ENCODE results near the gene PLCE1. TPM values are rescaled to one million over a fixed set of nuclear protein-coding genes. Genes with fewer than 3 reads are reported as not detected.
"Not testable (repeated sequence)": the region's sequence is repeated elsewhere in the genome, so short reads cannot be mapped to it uniquely, and the experiment has no call there.

Gene PLCE1
- total RNA-seq, 1 experiment from 2014 or later = 1.8 TPM

DNA sequence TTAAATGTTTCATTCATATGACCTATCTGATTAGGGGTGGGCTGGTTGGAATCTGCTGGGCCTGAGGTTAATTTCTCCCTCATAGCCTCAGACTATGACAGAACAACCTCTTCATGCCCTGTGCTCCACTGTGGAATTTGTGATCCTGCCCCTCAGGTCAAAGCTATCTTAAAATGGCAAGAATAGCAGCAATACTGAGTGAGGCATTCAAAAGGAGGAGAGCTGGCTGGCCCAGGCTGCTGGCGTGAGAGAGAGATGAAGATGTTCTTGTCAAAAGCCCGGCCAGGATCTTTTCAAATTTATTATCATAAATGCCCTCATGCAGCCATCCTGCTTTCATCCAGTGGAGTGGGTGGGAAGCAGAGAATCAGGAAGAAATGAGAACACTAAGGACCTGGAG, 41.8 kb upstream of the PLCE1 start:
- DNase-seq = no peak
- Mint-ChIP-seq H3K27ac (ENCODE audit: unreplicated experiment) (no peak overlapping the region), H3K36me3 (ENCODE audit: insufficient read depth, unreplicated experiment) (no peaks in the 10 kb centered on the region), H3K9me3 (ENCODE audit: low read depth, unreplicated experiment) (no peaks in the 10 kb centered on the region), H3K27me3 (ENCODE audit: unreplicated experiment) (peaks cover 11% of the 10 kb centered on the region), H3K4me3 (ENCODE audit: low read depth, unreplicated experiment) (no peak overlapping the region), H3K4me1 (ENCODE audit: low read depth, unreplicated experiment) (no peaks in the 10 kb centered on the region)
- TF ChIP-seq, protein P1, sequence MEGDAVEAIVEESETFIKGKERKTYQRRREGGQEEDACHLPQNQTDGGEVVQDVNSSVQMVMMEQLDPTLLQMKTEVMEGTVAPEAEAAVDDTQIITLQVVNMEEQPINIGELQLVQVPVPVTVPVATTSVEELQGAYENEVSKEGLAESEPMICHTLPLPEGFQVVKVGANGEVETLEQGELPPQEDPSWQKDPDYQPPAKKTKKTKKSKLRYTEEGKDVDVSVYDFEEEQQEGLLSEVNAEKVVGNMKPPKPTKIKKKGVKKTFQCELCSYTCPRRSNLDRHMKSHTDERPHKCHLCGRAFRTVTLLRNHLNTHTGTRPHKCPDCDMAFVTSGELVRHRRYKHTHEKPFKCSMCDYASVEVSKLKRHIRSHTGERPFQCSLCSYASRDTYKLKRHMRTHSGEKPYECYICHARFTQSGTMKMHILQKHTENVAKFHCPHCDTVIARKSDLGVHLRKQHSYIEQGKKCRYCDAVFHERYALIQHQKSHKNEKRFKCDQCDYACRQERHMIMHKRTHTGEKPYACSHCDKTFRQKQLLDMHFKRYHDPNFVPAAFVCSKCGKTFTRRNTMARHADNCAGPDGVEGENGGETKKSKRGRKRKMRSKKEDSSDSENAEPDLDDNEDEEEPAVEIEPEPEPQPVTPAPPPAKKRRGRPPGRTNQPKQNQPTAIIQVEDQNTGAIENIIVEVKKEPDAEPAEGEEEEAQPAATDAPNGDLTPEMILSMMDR (IDR thresholded peaks at IDR 0.05; ENCODE audit: unreplicated experiment) = no peak
- CTCF ChIA-PET = no interaction called here
- BruUV-seq (replicated peaks) = no TSS peak
- intact Hi-C loops (cut with micrococcal nuclease; ENCODE audit: unreplicated experiment) = no loop called here

DNA sequence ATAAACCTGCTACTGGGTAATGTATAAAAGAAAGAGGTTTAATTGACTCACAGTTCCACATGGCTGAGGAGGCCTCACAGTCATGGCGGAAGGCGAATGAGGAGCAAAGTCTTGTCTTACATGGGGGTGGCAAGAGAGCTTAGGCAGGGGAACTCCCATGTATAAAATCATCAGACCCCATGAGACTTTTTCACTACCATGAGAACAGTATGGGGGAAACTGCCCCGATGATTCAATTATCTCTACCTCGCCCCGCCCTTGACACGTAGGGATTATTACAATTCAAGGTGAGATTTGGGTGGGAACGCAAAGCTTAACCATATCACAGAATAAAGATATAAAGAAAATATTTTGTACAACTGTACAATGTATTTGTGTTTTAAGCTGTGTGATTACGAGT, 39.4 kb upstream of the PLCE1 start:
- H3K27me3 Mint-ChIP-seq (ENCODE audit: unreplicated experiment) = no peaks in the 10 kb centered on the region
- BruUV-seq (replicated peaks) = no TSS peak
- no peak overlapping the region for H3K27ac Mint-ChIP-seq (ENCODE audit: unreplicated experiment)
- TF ChIP-seq, protein P1 (IDR thresholded peaks at IDR 0.05; ENCODE audit: unreplicated experiment) = no peak
- H3K9me3 Mint-ChIP-seq (ENCODE audit: low read depth, unreplicated experiment) = no peaks in the 10 kb centered on the region
- H3K36me3 Mint-ChIP-seq (ENCODE audit: insufficient read depth, unreplicated experiment) = no peaks in the 10 kb centered on the region
- CTCF ChIA-PET = interaction anchor here (0.7 kb wide), 1 partner anchor 321 kb away, joined by 4 read pairs; no protein-coding TSS in a partner anchor
- intact Hi-C loops (cut with micrococcal nuclease; ENCODE audit: unreplicated experiment) = no loop called here
- no peaks in the 10 kb centered on the region for H3K4me1 Mint-ChIP-seq (ENCODE audit: low read depth, unreplicated experiment)
- no peak overlapping the region for H3K4me3 Mint-ChIP-seq (ENCODE audit: low read depth, unreplicated experiment)
- no peak for DNase-seq

DNA sequence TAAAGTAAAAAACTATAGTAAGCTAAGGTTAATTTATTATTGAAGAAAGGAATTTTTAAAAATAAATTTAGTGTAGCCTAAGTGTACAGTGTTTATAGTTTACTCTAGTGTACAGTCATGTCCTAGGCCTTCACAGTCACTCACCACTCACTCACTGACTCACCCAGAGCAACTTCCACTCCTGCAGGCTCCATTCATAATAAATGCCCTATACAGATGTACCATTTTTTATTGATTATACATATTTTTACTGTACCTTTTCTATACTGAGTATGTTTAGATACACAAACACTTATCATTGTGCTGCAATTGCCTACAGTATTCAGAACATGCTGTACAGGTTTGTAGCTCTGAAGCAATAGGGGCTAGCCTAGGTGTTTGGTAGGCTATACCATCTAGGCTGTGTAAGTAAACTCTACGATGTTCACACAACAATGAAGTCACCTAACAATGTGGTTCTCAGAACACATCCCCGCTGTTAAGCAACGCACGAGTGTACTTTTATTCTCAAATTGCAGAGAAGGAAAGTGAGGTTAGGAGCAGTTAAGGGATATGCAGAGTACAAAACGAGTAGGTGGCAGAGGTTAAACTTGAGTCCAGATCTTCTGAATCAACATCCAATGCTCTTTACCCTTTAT, 38.9 kb upstream of the PLCE1 start:
- Mint-ChIP-seq H3K27me3 (ENCODE audit: unreplicated experiment) (no peaks in the 10 kb centered on the region), H3K9me3 (ENCODE audit: low read depth, unreplicated experiment) (no peaks in the 10 kb centered on the region), H3K27ac (ENCODE audit: unreplicated experiment) (no peak overlapping the region), H3K36me3 (ENCODE audit: insufficient read depth, unreplicated experiment) (no peaks in the 10 kb centered on the region), H3K4me3 (ENCODE audit: low read depth, unreplicated experiment) (no peak overlapping the region), H3K4me1 (ENCODE audit: low read depth, unreplicated experiment) (no peaks in the 10 kb centered on the region)
- no peak for DNase-seq
- intact Hi-C loops (cut with micrococcal nuclease; ENCODE audit: unreplicated experiment) = no loop called here
- TF ChIP-seq, protein P1 (IDR thresholded peaks at IDR 0.05; ENCODE audit: unreplicated experiment) = no peak
- BruUV-seq (replicated peaks) = no TSS peak
- CTCF ChIA-PET = interaction anchor here (0.6 to 0.7 kb wide), 2 partner anchors 173 to 320 kb away, joined by 4 to 5 read pairs; no protein-coding TSS in a partner anchor

DNA sequence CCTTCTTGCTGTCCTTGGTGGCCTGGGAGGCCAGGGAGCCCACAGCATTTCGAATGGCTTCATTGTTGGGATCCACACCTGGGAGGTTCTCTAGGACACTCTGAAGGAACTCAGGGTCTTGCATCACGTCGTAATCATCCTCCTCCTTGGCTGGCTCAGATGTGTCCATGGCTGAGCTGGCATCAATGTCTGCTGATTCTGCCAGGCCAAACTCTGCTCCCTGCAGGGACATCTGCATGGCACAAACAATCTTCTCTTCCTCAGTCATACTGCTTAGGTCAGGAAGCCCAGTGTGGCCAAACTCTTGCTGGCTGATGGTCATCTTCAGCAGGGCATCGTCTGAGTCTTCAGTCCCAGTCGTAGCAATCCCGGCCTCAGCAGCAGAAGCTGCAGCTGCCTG, 34.9 kb upstream of the PLCE1 start:
- BruUV-seq (replicated peaks) = no TSS peak
- TF ChIP-seq, protein P1 (IDR thresholded peaks at IDR 0.05; ENCODE audit: unreplicated experiment) = no peak
- H3K4me3 Mint-ChIP-seq (ENCODE audit: low read depth, unreplicated experiment) = no peak overlapping the region
- intact Hi-C loops (cut with micrococcal nuclease; ENCODE audit: unreplicated experiment) = no loop called here
- no peak for DNase-seq
- no peaks in the 10 kb centered on the region for H3K36me3 Mint-ChIP-seq (ENCODE audit: insufficient read depth, unreplicated experiment)
- H3K27ac Mint-ChIP-seq (ENCODE audit: unreplicated experiment) = no peak overlapping the region
- no peaks in the 10 kb centered on the region for H3K9me3 Mint-ChIP-seq (ENCODE audit: low read depth, unreplicated experiment)
- no peaks in the 10 kb centered on the region for H3K27me3 Mint-ChIP-seq (ENCODE audit: unreplicated experiment)
- CTCF ChIA-PET = no interaction called here
- H3K4me1 Mint-ChIP-seq (ENCODE audit: low read depth, unreplicated experiment) = no peaks in the 10 kb centered on the region

DNA sequence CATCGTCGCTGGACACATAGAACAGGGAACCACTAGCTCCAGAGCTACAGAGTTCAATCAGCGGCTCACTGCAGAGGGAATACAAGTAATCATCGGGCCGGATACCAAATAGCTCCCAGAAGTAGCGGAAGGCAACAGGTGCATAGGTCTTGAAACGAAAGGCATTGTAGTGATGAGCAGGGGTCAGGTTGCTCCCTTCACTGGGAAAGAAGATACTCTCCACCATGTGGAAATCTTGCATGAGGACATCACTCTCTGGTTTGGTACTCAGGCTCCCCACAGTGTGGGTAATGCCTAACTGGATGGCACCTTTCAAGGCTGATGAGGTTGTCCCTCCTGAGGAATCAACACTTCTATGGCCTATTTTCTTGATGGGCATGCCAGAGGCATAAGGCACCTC, 32.7 kb upstream of the PLCE1 start:
- H3K4me3 Mint-ChIP-seq (ENCODE audit: low read depth, unreplicated experiment); DNase-seq; H3K36me3 Mint-ChIP-seq (ENCODE audit: insufficient read depth, unreplicated experiment); H3K27me3 Mint-ChIP-seq (ENCODE audit: unreplicated experiment); H3K4me1 Mint-ChIP-seq (ENCODE audit: low read depth, unreplicated experiment); H3K9me3 Mint-ChIP-seq (ENCODE audit: low read depth, unreplicated experiment); BruUV-seq (replicated peaks); H3K27ac Mint-ChIP-seq (ENCODE audit: unreplicated experiment); intact Hi-C loops (cut with micrococcal nuclease; ENCODE audit: unreplicated experiment); CTCF ChIA-PET: not testable (repeated sequence)

All from Calu3 (cell line).